ENCODE results near the gene FHOD3.

DNA sequence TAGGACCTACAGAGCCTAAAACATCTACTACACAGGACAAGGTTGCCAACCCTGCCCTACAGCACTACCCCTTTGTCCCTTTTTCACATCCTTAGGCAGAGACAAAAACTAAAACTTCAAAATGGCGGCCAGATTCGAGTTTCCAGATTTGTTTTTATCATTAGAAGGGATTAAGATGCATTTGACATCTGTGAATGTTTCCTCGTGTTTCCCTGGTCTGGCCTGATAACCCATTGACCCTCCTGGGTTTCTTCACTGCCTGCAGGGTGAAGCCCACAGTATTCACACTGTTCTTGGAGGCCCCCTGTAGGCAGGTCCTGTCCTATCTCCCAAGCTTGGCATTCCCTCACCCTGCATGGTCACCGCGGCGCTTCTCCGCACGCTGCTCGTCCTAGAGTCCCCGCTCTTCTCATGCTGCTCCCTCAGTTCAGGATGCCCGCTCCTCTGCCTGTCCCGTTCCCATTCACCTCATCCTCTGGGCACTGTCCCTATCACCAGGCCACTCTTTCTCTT is 463.7 kb downstream of the FHOD3 start:
- no peak for TF ChIP-seq CTCF (IDR thresholded peaks at IDR 0.05)
- no peak for TF ChIP-seq POLR2A (IDR thresholded peaks at IDR 0.05)
